ENCODE data around the gene FAM193B.

DNA sequence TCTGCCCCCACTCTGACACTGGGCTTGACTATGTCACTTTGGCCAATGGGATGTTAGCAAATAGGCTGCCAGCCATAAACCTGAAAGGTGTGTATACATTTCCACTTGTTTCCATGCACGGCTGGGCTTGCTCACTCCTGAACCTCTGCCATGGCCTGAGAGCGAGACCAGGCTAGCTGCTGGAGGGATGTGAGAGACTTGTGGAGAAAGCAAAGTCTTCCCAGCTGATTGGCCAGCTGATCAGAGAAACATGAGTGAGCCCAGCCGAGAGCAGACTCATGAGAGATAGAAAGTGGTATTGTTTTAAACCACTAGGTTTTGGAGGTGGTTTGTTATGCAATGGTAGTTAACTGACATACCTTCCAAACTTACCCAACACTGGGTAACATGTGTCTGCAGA is 13.9 kb downstream of the FAM193B start:
- TF ChIP-seq, protein P1, sequence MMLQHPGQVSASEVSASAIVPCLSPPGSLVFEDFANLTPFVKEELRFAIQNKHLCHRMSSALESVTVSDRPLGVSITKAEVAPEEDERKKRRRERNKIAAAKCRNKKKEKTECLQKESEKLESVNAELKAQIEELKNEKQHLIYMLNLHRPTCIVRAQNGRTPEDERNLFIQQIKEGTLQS (IDR thresholded peaks at IDR 0.05) = no peak
- TF ChIP-seq, protein P1 (CRISPR knock-in tag; conservative IDR thresholded peaks at IDR 0.05) = no peak
- TF ChIP-seq, protein P2, sequence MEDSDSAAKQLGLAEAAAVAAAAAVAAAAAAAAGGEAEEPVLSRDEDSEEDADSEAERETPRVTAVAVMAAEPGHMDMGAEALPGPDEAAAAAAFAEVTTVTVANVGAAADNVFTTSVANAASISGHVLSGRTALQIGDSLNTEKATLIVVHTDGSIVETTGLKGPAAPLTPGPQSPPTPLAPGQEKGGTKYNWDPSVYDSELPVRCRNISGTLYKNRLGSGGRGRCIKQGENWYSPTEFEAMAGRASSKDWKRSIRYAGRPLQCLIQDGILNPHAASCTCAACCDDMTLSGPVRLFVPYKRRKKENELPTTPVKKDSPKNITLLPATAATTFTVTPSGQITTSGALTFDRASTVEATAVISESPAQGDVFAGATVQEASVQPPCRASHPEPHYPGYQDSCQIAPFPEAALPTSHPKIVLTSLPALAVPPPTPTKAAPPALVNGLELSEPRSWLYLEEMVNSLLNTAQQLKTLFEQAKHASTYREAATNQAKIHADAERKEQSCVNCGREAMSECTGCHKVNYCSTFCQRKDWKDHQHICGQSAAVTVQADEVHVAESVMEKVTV (CRISPR knock-in tag; IDR thresholded peaks at IDR 0.05) = no peak
- TF ChIP-seq ZZZ3 (IDR thresholded peaks at IDR 0.05) (no peak), SP2 (IDR thresholded peaks at IDR 0.05; ENCODE audit: extremely low read depth, low read depth, low read length, poor library complexity, severe bottlenecking) (no peak), NFIC (IDR thresholded peaks at IDR 0.05) (no peak), ESRRA (IDR thresholded peaks at IDR 0.05; ENCODE audit: borderline replicate concordance, low read depth) (no peak), RBM14 (IDR thresholded peaks at IDR 0.05; ENCODE audit: borderline replicate concordance, insufficient read depth, low read depth, low read length) (no peak), CHD1 (IDR thresholded peaks at IDR 0.05; ENCODE audit: low read length) (no peak), JUND (IDR thresholded peaks at IDR 0.05; ENCODE audit: borderline replicate concordance, low read depth, low read length) (no peak), JUND (tag; IDR thresholded peaks at IDR 0.05; ENCODE audit: borderline replicate concordance, low read depth, low read length) (no peak)
- TF ChIP-seq, protein P3, sequence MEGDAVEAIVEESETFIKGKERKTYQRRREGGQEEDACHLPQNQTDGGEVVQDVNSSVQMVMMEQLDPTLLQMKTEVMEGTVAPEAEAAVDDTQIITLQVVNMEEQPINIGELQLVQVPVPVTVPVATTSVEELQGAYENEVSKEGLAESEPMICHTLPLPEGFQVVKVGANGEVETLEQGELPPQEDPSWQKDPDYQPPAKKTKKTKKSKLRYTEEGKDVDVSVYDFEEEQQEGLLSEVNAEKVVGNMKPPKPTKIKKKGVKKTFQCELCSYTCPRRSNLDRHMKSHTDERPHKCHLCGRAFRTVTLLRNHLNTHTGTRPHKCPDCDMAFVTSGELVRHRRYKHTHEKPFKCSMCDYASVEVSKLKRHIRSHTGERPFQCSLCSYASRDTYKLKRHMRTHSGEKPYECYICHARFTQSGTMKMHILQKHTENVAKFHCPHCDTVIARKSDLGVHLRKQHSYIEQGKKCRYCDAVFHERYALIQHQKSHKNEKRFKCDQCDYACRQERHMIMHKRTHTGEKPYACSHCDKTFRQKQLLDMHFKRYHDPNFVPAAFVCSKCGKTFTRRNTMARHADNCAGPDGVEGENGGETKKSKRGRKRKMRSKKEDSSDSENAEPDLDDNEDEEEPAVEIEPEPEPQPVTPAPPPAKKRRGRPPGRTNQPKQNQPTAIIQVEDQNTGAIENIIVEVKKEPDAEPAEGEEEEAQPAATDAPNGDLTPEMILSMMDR (IDR thresholded peaks at IDR 0.05 in 2 of 3, conservative IDR thresholded peaks at IDR 0.05 in 1 of 3; ENCODE audit: insufficient read depth in 2 of 3, low read depth in 1 of 3, low read length in 3 of 3) = no peak

Measured in K562 (cell line).